Panc1 (cell line): ENCODE measurements around the gene TMEM202. TPM values are rescaled to one million over a fixed set of nuclear protein-coding genes. Genes with fewer than 3 reads are reported as not detected.

ENCODE experiments used
- ATAC-seq: fragments of 200-7000 bp; cut with Tn5 transposase; 2 replicates; pipeline ENCODE4 v1.9.1; 2020; ENCODE audit warnings: mild to moderate bottlenecking, moderate library complexity
- BruUV-seq: library from RNA; stranded (reverse); fragments of 400-500 nt; replicated peaks from 2 replicates; lab custom pipeline; 2021; lab: Mats Ljungman, UMichigan
- CTCF ChIA-PET: fragments of 300-600 bp; sonication (Branson Sonifier 250); formaldehyde crosslinking; loops from one replicate; lab custom pipeline; 2022; ENCODE audit warnings: antibody characterized with exemption; lab: Charles Lee
- POLR2A ChIA-PET: fragments of 300-600 bp; sonication (Branson Sonifier 250); formaldehyde crosslinking; loops from one replicate; lab custom pipeline; 2022; ENCODE audit warnings: antibody characterized with exemption; lab: Charles Lee
- DNase-seq: peaks from one replicate; pipeline ENCODE4 v3.0.0-alpha.2; 2010; ENCODE audit warnings: low read depth, low spot score
- H3K27ac ChIP-seq: 2 replicates; pipeline ENCODE4 v1.5.1; 2011; ENCODE audit warnings: mild to moderate bottlenecking, low read length, inconsistent platforms
- H3K27me3 ChIP-seq: fragments of 200-500 bp; sonication (Bioruptor generic); 2 replicates; pipeline ENCODE4 v1.6.0; 2014; ENCODE audit warnings: low read length, inconsistent platforms; ENCODE audit not compliant: control insufficient read depth, insufficient read depth
- H3K36me3 ChIP-seq: fragments of 200-500 bp; sonication (Bioruptor generic); 2 replicates; pipeline ENCODE4 v1.5.1; 2014; ENCODE audit warnings: inconsistent platforms, mild to moderate bottlenecking, low read length, moderate library complexity; ENCODE audit not compliant: control insufficient read depth, insufficient read depth
- H3K4me1 ChIP-seq: 2 replicates; pipeline ENCODE4 v1.5.1; 2011; ENCODE audit warnings: inconsistent platforms, mild to moderate bottlenecking, low read length, moderate library complexity; ENCODE audit not compliant: control insufficient read depth, insufficient read depth
- H3K4me3 ChIP-seq, 2 experiments: 2 replicates each; pipeline ENCODE4 v1.5.1; 2011 to 2012; ENCODE audit warnings: low read depth in 2 of 2, low read length in 2 of 2, mild to moderate bottlenecking in 2 of 2, inconsistent platforms in 1 of 2, moderate library complexity in 1 of 2
- H3K9me3 ChIP-seq: fragments of 200-500 bp; sonication (Bioruptor generic); 2 replicates; pipeline ENCODE4 v1.5.1; 2014; ENCODE audit warnings: low read depth, mild to moderate bottlenecking, inconsistent platforms, low read length, moderate library complexity; ENCODE audit not compliant: control insufficient read depth, insufficient read depth
- POLR2AphosphoS5 ChIP-seq: IDR thresholded peaks from 2 replicates; pipeline ENCODE4 v1.6.1; 2012; ENCODE audit warnings: mild to moderate bottlenecking, low read depth, low read length, moderate library complexity
- SIN3A ChIP-seq: IDR thresholded peaks from 2 replicates; pipeline ENCODE4 v1.6.1; 2012; ENCODE audit warnings: low read depth, mild to moderate bottlenecking, low read length, moderate library complexity, borderline replicate concordance; ENCODE audit not compliant: insufficient read depth
- TCF7L2 ChIP-seq: IDR thresholded peaks from 2 replicates; pipeline ENCODE4 v1.6.1; 2011; ENCODE audit warnings: mild to moderate bottlenecking, low read depth, low read length, inconsistent platforms
- in situ Hi-C: cut with HindIII; loops from 2 replicates; pipeline ENCODE4 v1.10.0; 2016; ENCODE audit warnings: low sequenced_read_pairs, low pct_unique_long_range_greater_than_20kb
- intact Hi-C: fragments of 100-400 bp; cut with micrococcal nuclease; formaldehyde crosslinking; loops from one replicate; pipeline ENCODE4 v1.10.0; 2022; ENCODE audit not compliant: unreplicated experiment
- total RNA-seq: library from RNA; stranded (reverse); gene quantifications from one replicate; pipeline ENCODE4 v1.2.1, GENCODE V29; 2021; ENCODE audit not compliant: unreplicated experiment
- TF ChIP-seq, protein P1 (sequence below), 2 experiments: IDR thresholded peaks; 2 replicates each; pipeline ENCODE4 v1.6.1; 2011 to 2012; ENCODE audit warnings: low read depth in 2 of 2, control low read depth in 1 of 2, low read length in 1 of 2, mild to moderate bottlenecking in 1 of 2, moderate library complexity in 1 of 2; ENCODE audit not compliant: insufficient read depth in 1 of 2
- TF ChIP-seq, protein P2 (sequence below): fragments of 450-650 bp; IDR thresholded peaks from 2 replicates; pipeline ENCODE4 v1.5.1; 2017; ENCODE audit warnings: mild to moderate bottlenecking

TMEM202 gene
- total RNA-seq, 1 experiment from 2014 or later = not detected

DNA sequence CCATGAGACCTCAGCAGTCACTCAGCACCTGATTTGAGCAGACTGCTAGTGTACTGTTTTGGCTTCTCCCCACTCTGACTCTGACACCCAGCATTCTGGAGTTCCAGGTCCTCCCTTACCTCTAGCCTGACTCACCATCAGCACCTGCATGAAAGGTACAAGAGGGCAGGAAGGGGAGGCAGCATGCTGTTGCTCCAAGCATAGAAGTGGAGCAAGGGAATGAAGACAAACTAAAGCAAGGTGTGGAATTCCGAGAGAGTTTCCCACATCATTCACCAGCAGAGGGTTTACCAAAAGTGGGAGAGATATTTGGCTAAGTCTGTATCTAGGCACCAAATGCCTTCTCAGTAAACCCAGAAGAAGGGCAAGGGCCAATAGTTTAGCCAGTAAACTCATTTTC lies 43.6 kb upstream of the TMEM202 start:
- ATAC-seq = no peak
- intact Hi-C loops = no loop called here
- POLR2A ChIA-PET = interaction anchor here (0.5 to 0.7 kb wide), 2 partner anchors 99 to 170 kb away, joined by 3 to 8 read pairs; no protein-coding TSS in a partner anchor
- Histone ChIP-seq H3K36me3 (peaks cover 6% of the 10 kb centered on the region; the same call in 1 of the 2 replicates), H3K27ac (no peak overlapping the region), H3K4me1 (no peaks in the 10 kb centered on the region), H3K4me3 (no peak overlapping the region), H3K9me3 (no peaks in the 10 kb centered on the region), H3K27me3 (no peaks in the 10 kb centered on the region)
- TF ChIP-seq, protein P1, sequence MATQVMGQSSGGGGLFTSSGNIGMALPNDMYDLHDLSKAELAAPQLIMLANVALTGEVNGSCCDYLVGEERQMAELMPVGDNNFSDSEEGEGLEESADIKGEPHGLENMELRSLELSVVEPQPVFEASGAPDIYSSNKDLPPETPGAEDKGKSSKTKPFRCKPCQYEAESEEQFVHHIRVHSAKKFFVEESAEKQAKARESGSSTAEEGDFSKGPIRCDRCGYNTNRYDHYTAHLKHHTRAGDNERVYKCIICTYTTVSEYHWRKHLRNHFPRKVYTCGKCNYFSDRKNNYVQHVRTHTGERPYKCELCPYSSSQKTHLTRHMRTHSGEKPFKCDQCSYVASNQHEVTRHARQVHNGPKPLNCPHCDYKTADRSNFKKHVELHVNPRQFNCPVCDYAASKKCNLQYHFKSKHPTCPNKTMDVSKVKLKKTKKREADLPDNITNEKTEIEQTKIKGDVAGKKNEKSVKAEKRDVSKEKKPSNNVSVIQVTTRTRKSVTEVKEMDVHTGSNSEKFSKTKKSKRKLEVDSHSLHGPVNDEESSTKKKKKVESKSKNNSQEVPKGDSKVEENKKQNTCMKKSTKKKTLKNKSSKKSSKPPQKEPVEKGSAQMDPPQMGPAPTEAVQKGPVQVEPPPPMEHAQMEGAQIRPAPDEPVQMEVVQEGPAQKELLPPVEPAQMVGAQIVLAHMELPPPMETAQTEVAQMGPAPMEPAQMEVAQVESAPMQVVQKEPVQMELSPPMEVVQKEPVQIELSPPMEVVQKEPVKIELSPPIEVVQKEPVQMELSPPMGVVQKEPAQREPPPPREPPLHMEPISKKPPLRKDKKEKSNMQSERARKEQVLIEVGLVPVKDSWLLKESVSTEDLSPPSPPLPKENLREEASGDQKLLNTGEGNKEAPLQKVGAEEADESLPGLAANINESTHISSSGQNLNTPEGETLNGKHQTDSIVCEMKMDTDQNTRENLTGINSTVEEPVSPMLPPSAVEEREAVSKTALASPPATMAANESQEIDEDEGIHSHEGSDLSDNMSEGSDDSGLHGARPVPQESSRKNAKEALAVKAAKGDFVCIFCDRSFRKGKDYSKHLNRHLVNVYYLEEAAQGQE (IDR thresholded peaks at IDR 0.05; ENCODE audit: insufficient read depth in 1 of 2, low read depth in 2 of 2, low read length in 1 of 2) = no peak
- TF ChIP-seq SIN3A (no peak), TCF7L2 (no peak), POLR2AphosphoS5 (no peak)
- TF ChIP-seq, protein P2, sequence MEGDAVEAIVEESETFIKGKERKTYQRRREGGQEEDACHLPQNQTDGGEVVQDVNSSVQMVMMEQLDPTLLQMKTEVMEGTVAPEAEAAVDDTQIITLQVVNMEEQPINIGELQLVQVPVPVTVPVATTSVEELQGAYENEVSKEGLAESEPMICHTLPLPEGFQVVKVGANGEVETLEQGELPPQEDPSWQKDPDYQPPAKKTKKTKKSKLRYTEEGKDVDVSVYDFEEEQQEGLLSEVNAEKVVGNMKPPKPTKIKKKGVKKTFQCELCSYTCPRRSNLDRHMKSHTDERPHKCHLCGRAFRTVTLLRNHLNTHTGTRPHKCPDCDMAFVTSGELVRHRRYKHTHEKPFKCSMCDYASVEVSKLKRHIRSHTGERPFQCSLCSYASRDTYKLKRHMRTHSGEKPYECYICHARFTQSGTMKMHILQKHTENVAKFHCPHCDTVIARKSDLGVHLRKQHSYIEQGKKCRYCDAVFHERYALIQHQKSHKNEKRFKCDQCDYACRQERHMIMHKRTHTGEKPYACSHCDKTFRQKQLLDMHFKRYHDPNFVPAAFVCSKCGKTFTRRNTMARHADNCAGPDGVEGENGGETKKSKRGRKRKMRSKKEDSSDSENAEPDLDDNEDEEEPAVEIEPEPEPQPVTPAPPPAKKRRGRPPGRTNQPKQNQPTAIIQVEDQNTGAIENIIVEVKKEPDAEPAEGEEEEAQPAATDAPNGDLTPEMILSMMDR = no peak
- in situ Hi-C loops = no loop called here
- CTCF ChIA-PET = no interaction called here
- BruUV-seq = no TSS peak
- no peak for DNase-seq

DNA sequence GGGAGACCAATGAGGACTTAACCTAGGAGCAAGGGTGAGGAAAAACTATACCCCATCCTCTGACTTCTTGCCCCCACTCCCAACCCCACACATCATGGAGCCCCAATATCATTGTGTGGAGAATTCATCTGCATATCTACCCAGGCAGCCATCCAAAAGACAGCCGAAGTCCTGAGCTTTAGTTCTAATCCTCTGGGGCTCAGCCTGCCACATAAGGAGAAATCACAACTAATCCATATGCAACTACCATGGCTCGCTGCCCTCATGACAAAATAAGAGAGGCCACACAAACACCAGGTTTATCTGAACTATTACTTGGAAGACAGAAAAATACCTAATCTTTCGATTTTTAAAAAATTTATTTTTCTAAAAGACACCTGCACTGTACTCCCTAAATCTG lies 40.0 kb upstream of the TMEM202 start:
- DNase-seq = no peak
- Histone ChIP-seq H3K27me3 (no peaks in the 10 kb centered on the region), H3K4me3 (no peak overlapping the region), H3K4me1 (no peaks in the 10 kb centered on the region), H3K36me3 (peaks cover 2% of the 10 kb centered on the region; the same call in 1 of the 2 replicates), H3K27ac (no peak overlapping the region), H3K9me3 (no peaks in the 10 kb centered on the region)
- BruUV-seq = no TSS peak
- TF ChIP-seq, protein P1 (IDR thresholded peaks at IDR 0.05; ENCODE audit: insufficient read depth in 1 of 2, low read depth in 2 of 2, low read length in 1 of 2) = no peak
- TF ChIP-seq SIN3A = no peak
- no peak for ATAC-seq
- intact Hi-C loops = no loop called here
- CTCF ChIA-PET = no interaction called here
- in situ Hi-C loops = no loop called here
- POLR2A ChIA-PET = interaction anchor here (0.7 kb wide), 1 partner anchor 1070 kb away, joined by 3 read pairs; no protein-coding TSS in a partner anchor
